Inflammatory macrophage (primary cell): ENCODE data around the gene BSND.
"Not testable (repeated sequence)": the region's sequence is repeated elsewhere in the genome, so short reads cannot be mapped to it uniquely, and the experiment has no call there.

Experiments used
- DNase-seq, 2 donors: peaks; one replicate each; pipeline ENCODE4 v3.0.0-alpha.2; 2020 to 2022

Gene BSND

GRCh38 chr1:55021942-55022546 is 23.3 kb downstream of the BSND start:
- DNase-seq: peak; percentile 61 to 75

- not testable (repeated sequence) for DNase-seq
Measured at GRCh38 chr1:55024163-55024562, 25.4 kb downstream of the BSND start.

- not testable (repeated sequence) for DNase-seq
Measured at GRCh38 chr1:55026682-55027081, 27.9 kb downstream of the BSND start.

- not testable (repeated sequence) for DNase-seq
Measured at GRCh38 chr1:55031098-55031497, 32.4 kb downstream of the BSND start.

- no peak for DNase-seq
Measured at GRCh38 chr1:55033265-55033614, 34.5 kb downstream of the BSND start.

GRCh38 chr1:55034476-55035133 is 35.9 kb downstream of the BSND start:
- no peak for DNase-seq

GRCh38 chr1:55035904-55036303 is 37.2 kb downstream of the BSND start:
- DNase-seq: peak; percentile 51 to 63

- DNase-seq: no peak
Measured at GRCh38 chr1:55037733-55038551, 39.2 kb downstream of the BSND start.

- no peak for DNase-seq
Measured at GRCh38 chr1:55038552-55038838, 39.8 kb downstream of the BSND start.

GRCh38 chr1:55038974-55039341 is 40.2 kb downstream of the BSND start:
- no peak for DNase-seq

- no peak for DNase-seq
Measured at GRCh38 chr1:55039342-55040082, 40.8 kb downstream of the BSND start, which contains the start of gene PCSK9. PCSK9 (plus strand) TSS chr1:55039548; CDS start chr1:55039838, 290 bp downstream.

GRCh38 chr1:55040083-55040932 is 41.6 kb downstream of the BSND start:
- DNase-seq: no peak

GRCh38 chr1:55040933-55041494 is 42.3 kb downstream of the BSND start:
- DNase-seq: no peak

- DNase-seq: no peak
Measured at GRCh38 chr1:55041613-55042012, 42.9 kb downstream of the BSND start.

- no peak for DNase-seq
Measured at GRCh38 chr1:55043011-55043410, 44.3 kb downstream of the BSND start.

GRCh38 chr1:55043726-55044125 is 45.0 kb downstream of the BSND start:
- DNase-seq: no peak

- DNase-seq: no peak
Measured at GRCh38 chr1:55044617-55045397, 46.1 kb downstream of the BSND start.

- no peak for DNase-seq
Measured at GRCh38 chr1:55045430-55045829, 46.7 kb downstream of the BSND start.

- DNase-seq: no peak
Measured at GRCh38 chr1:55046871-55047270, 48.1 kb downstream of the BSND start.

GRCh38 chr1:55047611-55048010 is 48.9 kb downstream of the BSND start:
- DNase-seq: no peak
